HG03039 (cell line): ENCODE data around the gene DALRD3.

Experiments used
- ATAC-seq: cut with Tn5 transposase; IDR thresholded peaks from one replicate; pipeline ENCODE4 v1.9.1; 2021; ENCODE audit warnings: mild to moderate bottlenecking, moderate library complexity; ENCODE audit not compliant: unreplicated experiment

Gene DALRD3

GRCh38 chr3:48982686-48983085 lies 35.7 kb downstream of the DALRD3 start:
- no peak for ATAC-seq

- no peak for ATAC-seq
These were observed 36.4 kb downstream of the DALRD3 start for GRCh38 chr3:48982016-48982415.

- ATAC-seq = no peak
These were observed 38.1 kb downstream of the DALRD3 start for GRCh38 chr3:48980295-48980694.

- ATAC-seq = no peak
These were observed 38.9 kb downstream of the DALRD3 start for GRCh38 chr3:48979451-48979850.

GRCh38 chr3:48974076-48974864 lies 44.1 kb downstream of the DALRD3 start:
- no peak for ATAC-seq

GRCh38 chr3:48970586-48970985 lies 47.8 kb downstream of the DALRD3 start:
- no peak for ATAC-seq

GRCh38 chr3:48966876-48967361 lies 51.5 kb downstream of the DALRD3 start:
- no peak for ATAC-seq

GRCh38 chr3:48966367-48966766 lies 52.0 kb downstream of the DALRD3 start:
- no peak for ATAC-seq
